Brain pericyte (primary cell): ENCODE results near the gene CFC1B.
"Not testable (repeated sequence)": the region's sequence is repeated elsewhere in the genome, so short reads cannot be mapped to it uniquely, and the experiment has no call there.

Experiments
- DNase-seq: peaks from one replicate; pipeline ENCODE4 v3.0.0-alpha.2; 2012; ENCODE audit warnings: low read depth, low spot score

Gene CFC1B

DNA sequence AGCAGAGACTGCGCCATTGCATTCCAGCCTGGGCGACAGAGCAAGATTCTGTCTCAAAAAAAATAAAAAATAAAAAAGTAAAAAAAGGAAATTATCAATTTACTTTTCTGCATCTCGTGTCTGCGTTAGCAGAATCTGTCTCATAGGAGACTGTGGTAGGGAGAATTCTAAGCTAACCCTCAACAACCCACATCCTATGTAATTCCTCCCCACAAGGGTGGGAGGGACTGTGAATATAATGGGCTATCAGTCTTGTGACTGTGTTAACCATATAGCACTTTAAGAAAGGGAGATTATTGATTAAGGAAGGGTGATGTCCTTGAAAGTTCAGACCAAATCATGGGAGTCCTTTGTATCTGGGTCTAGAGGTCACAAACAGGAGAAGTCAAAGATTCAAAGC, 45.1 kb downstream of the CFC1B start:
- not testable (repeated sequence) for DNase-seq

DNA sequence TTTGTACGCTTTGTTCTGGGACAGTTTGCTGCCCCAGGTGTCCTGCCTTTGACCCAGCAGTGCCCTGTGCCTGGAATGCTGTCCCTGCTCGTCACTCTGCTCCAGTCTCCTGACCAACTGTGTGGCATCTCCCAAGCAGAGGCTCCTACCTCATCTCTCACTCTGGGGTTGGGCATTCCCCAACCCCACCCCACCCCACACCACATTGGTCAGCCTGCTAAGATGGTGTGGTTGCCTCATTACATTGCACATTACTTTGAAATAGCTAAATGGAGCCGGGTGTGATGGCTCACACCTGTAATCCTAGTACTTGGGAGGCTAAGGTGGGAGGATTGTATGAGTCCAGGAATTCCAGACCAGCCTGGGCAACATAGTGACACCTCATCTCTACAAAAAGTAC, 50.9 kb downstream of the CFC1B start:
- DNase-seq = not testable (repeated sequence)

DNA sequence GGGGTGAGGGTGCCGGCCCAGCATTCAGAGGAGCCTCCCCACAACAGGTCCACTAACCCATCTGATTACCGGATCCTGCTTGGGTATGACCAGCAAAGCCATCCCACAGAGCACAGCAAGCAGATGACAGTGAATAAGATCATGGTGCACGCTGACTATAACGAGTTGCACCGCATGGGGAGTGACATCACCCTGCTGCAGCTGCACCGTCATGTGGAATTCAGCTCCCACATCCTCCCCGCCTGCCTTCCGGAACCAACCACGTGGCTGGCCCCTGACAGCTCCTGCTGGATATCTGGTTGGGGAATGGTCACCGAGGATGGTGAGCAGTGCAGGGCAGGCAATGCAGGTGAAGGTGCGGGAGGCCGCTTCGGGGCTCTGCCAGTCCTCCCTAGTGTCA, 53.2 kb downstream of the CFC1B start:
- DNase-seq = not testable (repeated sequence)

- DNase-seq = not testable (repeated sequence)
Measured at GRCh38 chr2:130576209-130576784, 55.3 kb downstream of the CFC1B start.

GRCh38 chr2:130577559-130577958, 56.5 kb downstream of the CFC1B start:
- DNase-seq = not testable (repeated sequence)
